DMS114 treated with DMSO at 0.1 percent for 48 hours (cell line): ENCODE measurements around the gene GNL1.
"Not testable (repeated sequence)": the region's sequence is repeated elsewhere in the genome, so short reads cannot be mapped to it uniquely, and the experiment has no call there.

Experiments
- DNase-seq: peaks from one replicate; lab custom pipeline; 2025; ENCODE audit not compliant: unreplicated experiment; lab: John Stamatoyannopoulos, UW

The GNL1 gene

GRCh38 chr6:30500421-30501355 is 55.6 kb downstream of the GNL1 start:
- DNase-seq = no peak

GRCh38 chr6:30498705-30499104 is 57.6 kb downstream of the GNL1 start:
- DNase-seq = not testable (repeated sequence)

- DNase-seq = no peak
Measured at GRCh38 chr6:30497714-30498113, 58.6 kb downstream of the GNL1 start.

GRCh38 chr6:30497261-30497599 is 59.1 kb downstream of the GNL1 start:
- DNase-seq = not testable (repeated sequence)

GRCh38 chr6:30495993-30496392 is 60.3 kb downstream of the GNL1 start:
- no peak for DNase-seq

- DNase-seq = not testable (repeated sequence)
Measured at GRCh38 chr6:30495060-30495459, 61.2 kb downstream of the GNL1 start.

GRCh38 chr6:30494291-30494861 is 61.9 kb downstream of the GNL1 start:
- DNase-seq = no peak

- no peak for DNase-seq
Measured at GRCh38 chr6:30493643-30494250, 62.5 kb downstream of the GNL1 start.

- no peak for DNase-seq
Measured at GRCh38 chr6:30491991-30492952, 64.0 kb downstream of the GNL1 start.
